NCI-H446 (cell line): Measurements from ENCODE around the gene SCFD2.

Experiments used
- DNase-seq, 2 experiments: peaks; one replicate each; lab custom pipeline; 2025; lab: John Stamatoyannopoulos, UW

Gene SCFD2

DNA sequence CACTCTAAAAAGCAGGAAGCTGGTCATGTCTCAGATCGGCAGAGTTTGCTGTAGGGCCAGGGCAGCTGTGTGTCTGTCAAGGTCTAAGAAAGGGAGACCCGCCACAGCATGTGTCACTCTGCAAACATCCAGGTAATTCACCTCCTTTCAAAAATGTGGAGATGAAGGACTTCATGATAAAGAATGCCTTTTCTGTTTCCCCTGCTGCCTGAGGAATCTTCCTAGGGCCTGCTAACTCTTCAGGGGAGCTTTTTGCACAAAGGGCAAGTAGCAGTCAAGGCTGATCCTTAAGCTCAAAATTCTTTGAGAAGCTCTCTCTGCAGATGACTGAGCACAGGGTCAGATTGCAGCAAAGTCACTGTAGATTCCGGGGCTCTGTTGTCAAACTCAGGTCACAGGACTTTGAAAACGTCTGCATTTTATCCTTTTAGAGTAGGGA, 482.7 kb downstream of the SCFD2 start:
- DNase-seq: no peak

DNA sequence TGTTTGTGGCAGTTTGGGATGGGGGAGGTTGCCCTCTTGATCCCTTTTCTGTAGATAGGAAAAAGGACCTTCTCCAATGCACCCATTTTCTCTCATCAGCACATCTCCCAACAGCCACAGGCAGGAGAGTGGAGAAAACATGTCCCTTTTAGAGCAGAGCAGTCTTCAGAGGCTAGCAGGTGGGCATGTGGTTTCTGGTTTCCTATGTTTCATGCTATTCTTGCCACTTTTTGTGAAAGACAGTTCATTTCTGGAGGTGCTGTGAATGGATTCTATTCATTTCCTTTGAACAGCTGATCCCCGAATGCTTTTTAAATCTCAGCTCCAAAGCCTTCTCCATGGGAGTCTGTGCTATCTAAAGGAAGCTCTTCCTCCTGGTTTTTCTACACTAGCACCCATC, 484.9 kb downstream of the SCFD2 start:
- DNase-seq: no peak

DNA sequence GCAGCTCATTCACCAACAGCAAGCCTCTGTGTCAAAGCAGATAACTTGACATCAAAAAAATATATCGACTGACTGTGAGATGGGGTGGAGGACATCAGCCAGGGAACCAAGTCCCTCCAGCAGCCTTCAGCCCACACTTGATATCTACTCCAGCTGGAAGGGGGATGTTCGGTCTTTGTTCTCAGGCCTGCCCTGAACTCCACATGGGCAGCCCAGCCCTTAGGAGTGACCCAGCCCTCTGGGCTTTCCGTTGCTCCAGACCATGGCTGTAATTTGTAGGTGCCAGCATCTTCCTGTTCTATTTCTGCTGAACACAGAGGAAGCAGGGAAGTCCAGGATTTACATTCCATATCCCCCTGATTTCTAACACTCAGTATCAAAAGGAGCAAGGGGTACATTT, 486.4 kb downstream of the SCFD2 start:
- DNase-seq: no peak

DNA sequence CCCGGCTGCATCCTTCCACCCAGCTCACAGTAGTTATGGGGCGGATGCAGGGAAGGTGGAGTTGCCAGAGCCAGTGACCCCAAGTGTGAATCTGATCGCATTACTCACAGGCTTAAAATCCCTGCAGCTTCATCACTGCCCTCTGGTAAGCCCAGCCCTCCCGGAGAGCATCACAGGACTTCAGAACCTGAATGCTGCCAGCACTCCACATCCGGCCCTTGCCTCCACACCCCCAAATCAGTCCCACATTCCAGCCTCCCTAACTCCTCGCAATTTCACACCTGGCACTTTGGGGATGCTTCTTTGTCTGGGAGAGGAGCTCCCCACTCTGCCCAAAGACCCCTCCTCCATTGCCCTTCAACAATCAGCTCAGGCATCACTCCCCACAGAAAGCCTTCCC, 488.2 kb downstream of the SCFD2 start:
- no peak for DNase-seq

DNA sequence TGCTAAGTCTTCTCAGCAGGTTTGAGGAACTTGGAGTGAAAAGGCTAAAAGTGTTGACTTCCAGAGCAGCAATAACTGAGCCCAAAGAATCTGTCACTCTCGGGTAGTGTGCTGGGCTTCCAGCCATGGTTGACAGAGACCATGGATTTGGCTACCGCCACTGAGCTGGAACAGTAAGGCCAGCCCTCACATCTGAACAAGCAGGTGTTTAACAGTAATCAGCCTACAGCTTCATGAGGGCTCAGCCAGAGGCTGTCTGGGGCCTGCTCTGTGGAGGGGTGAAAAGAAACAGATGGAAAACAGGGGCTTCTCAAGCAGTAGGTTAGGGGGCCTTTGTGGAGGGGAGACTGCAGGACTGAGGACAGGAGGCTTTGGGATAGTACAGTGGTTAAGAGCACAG, 488.8 kb downstream of the SCFD2 start:
- DNase-seq: peak in 1 of 2 experiments; percentile 54

DNA sequence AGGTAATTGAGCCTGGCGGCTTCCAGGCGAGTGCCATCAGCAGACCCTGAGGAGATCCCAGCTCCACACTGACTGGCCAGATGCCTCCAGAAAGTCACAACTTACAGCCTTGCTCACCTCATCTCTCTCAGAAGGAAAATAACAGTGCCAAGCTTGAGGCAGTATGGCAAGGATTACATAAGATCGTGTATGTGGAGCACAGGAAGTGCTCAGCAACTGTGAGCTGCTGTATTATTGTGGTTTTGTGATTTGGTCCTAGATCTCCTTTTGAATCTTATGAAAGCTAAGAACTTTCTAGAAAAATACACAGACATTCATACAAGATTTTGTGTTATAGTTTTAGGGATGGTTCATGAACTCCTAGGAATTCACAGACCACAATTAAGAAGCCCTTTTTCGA, 489.8 kb downstream of the SCFD2 start:
- DNase-seq: no peak

DNA sequence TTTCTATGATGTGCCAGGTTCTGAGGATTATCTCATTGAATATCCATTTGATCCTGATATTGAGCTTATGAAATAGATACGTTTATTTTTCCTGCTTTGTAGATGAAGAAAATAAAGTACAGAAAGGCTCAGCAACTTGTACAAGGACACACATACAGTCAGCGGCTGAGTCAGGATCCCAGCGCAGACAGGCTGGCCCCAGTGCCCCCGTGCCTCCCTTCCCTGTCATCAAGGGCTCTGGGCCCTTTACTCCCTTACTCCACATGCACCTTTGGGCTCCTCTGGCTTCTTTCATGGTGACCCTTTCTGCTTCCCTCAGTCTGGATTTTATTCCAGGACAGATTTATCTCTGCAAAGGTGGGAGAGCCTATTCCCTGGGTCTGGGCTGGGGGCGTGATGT, 490.9 kb downstream of the SCFD2 start:
- no peak for DNase-seq

DNA sequence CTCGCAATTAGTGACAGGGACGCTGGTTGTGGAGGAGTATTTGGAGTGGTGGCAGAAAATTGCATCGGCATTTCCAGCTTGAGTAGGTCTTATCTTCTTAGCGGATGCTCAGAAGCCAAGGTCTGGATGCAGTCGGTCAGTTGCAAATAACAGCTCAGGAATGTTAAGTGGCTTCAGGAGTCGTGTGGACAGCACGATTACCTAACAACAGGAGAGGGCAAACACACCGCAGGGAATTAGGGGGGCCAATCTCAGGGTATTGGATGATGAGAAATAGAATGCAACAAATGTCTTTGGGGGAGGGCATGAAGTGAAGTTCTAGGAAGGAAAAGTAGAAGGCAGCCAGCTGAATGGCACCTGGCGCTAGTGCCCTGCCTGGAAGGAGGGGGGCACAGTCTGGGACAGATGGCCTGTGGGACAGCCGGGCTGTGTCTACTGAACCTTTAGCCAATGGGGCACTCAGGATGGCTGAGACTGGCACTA, 492.0 kb downstream of the SCFD2 start:
- no peak for DNase-seq

DNA sequence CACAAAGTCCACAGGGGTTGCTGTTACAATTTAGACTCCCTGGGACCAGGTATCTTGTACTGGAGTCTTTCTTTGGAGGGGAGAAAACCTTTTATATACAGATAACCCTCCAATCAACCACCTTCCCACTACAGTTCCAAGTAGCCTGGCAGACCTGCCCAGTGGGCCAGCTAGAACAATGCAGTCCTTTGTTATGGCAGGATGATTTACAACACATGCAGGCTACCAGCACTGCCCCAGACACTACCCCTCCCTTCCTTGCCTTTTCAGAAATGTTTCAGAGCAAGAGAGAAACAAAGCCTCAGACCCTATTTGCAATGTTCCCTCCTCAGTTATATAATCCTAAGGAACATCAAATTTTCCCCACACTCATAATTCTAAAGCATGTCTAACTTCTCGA, 492.7 kb downstream of the SCFD2 start:
- DNase-seq: no peak

DNA sequence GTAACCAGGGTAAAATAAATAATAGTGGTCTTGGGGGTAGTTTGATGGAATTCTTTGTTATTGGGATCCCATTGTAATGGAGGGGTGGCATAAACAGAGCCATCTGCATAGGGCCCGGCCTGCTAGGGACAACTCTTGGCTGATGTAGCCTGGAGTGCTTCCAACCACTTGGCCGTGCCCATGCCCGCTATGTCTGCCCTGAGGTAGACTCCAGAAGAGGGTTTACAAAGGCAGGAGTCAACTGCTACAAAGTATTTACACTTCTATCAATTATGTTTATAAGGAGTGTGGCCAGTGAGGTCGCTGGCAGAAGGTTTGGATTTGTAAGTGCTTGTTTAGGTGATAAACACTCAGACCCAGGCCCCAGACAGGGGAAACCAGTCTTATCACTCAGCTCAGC, 495.6 kb downstream of the SCFD2 start:
- peak in 1 of 2 experiments; percentile 67 for DNase-seq

DNA sequence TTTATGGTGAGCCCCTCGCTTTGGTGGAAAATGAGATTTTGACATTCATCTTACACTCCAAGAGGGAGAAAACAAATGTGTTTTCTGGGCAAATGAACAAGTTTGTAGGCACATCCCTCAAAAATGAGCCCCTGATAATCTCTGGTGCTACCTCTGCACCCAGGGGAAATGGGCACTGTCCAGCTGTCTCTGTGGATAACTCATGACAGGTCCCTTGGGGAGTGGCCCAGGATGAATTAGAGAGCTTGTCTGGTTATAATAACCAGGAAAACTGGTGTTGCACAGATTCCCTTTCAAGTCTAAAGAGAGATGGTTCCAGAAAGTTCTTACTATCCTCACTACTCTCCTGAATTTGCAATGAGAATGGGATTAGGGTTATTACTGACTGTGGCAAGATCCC, 496.2 kb downstream of the SCFD2 start:
- DNase-seq: no peak

DNA sequence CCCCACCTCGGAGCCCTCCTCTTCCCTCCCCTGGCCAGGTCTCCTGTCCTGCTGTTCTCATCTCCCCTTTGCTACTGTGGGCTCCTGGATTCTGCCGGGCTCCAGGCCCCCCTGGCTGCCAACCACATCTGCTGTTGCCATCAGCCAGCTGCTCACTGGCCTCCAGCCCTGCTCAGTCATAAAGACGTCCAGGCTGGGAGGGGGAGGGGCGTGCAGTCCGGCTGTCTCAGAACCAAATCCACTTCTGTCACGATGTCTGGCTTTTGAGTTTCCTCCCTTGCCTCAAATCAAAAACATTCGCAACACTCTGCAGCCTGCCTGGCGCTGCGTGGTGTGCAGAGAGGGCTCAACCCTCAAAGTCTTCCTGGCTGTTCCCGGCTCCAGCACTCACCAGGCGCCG, 496.7 kb downstream of the SCFD2 start:
- peak; percentile 72 to 91 for DNase-seq

DNA sequence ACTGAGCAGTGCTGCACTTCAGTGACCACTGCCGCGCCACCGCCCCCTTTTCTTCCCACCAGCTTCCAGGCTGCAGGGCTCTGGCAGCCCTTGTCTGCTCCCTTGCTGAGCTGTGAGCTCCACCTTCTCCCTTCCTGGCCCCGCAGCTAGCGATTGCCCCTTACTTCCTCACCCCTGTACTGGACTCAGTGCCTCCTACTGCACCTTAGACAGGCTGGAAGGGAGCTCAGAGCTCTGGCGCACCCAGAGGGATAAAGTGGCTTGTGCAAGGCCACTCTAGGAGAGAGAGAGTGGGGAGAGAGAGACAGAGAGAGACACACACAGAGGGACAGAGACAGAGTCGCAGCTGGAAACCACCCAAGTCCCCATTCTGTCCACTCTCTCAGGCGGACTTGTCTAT, 497.7 kb downstream of the SCFD2 start:
- DNase-seq: peak in 1 of 2 experiments; percentile 9

DNA sequence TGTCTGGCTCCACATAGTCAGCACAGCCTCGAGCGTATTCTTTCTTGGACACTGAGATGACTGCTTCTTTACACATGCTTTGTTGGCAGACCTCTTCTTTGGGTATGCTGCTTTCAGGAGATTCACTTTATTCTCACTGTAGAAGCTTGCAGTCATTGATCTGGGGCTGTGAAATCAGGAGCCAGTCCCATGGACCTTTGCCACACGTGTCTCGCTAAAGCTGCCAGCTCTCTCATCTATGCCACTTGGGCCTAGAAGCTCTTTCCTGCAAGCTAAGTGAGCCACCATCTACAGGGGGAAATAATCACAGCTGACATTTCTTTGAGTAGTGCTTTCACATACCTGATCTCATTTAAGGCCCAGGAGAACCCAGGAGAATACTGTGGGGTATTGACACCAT, 498.7 kb downstream of the SCFD2 start:
- peak in 1 of 2 experiments; percentile 18 for DNase-seq

DNA sequence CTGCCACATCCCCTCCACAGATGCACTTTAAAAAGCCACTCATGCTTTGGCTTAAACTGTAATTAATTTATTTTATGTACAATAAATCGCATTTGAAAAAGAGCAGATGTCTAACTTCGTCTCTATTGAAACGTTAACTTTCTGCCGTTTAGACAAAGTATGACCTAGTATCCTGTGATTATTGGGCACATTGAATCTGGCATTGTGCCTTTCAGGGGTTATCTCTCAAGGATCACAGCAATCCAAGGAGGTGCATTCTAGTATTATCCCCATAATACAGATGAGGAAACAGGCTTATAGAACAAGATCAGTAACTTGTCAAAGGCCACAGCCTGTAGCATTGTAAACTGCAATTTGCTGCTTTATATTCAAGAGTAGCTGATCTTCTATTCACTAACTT, 499.1 kb downstream of the SCFD2 start:
- no peak for DNase-seq

DNA sequence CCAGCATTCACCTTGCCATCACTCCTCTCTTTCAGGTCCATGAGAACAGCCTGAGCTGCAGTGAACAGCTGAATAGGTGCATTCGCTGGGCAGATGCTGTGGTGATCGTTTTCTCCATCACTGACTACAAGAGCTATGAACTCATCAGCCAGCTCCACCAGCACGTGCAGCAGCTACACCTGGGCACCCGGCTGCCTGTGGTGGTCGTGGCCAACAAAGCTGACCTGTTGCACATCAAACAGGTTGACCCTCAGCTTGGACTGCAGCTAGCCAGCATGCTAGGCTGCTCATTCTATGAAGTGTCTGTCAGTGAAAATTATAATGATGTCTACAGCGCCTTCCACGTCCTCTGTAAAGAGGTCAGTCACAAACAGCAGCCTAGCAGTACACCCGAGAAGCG, 500.6 kb downstream of the SCFD2 start:
- no peak for DNase-seq

DNA sequence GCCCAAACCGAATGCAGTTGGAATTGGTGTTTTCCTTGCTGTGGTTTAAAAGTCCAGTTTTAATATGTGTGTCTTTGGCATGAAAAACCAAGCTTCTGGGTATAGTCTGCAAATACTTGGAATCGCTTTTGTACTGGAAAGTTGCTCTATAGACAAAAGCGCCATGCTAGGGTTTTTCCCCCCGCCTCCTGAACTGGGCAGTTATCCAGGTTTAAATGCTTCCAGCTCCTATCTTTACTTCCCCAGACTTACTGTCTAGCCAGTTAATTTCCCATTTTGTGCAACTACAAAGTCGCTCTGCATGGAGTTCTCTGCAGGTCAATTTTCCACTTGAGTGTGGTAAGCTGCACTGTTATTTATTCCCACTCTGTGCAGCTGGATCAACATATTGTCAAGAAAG, 501.1 kb downstream of the SCFD2 start:
- DNase-seq: peak; percentile 12 to 67

DNA sequence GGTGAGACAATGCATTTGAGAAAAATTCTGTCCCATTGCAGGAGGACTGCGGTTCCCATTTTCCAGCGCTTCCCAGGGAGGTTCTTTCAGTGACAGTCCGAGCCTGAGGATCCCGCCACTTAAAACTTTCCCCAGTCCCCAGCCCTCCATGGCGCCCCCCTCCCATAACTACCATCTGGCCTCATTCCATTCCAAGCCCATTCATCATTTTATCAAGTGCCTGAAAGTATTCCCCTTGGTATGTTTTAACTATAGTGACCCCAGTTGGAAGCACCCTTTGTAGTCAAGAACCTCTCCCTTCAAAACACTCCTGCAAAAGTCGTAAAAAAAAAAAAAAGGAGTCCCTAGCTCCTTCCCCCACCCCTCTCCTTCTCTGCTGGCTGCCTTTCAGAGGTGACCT, 502.5 kb downstream of the SCFD2 start:
- no peak for DNase-seq

DNA sequence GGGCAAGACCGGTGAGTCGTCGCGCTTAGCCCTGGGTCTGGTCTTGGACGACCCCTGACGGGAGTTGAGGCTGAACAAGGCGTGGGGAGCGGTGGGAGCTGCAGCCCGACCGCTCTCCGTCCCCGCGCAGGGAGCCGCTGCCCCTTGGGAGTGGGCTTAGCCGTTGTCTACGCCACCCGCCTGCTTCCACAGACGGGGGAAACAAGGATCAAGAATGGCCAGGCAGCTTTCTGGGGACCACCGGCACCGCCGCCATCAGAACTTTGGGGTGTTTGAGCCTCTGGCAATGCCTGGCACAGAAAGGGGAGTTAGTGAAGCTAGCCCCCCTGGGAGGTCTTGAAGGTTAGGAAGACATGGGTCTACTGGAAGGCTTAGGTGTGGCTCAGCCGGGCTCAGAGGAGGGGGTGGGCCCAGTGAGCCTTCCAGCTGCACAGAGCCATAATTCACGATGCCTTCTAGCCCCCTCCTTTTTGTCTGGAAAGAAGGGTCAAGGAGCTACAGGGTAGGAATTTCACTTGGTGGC, 503.2 kb downstream of the SCFD2 start:
- no peak for DNase-seq

DNA sequence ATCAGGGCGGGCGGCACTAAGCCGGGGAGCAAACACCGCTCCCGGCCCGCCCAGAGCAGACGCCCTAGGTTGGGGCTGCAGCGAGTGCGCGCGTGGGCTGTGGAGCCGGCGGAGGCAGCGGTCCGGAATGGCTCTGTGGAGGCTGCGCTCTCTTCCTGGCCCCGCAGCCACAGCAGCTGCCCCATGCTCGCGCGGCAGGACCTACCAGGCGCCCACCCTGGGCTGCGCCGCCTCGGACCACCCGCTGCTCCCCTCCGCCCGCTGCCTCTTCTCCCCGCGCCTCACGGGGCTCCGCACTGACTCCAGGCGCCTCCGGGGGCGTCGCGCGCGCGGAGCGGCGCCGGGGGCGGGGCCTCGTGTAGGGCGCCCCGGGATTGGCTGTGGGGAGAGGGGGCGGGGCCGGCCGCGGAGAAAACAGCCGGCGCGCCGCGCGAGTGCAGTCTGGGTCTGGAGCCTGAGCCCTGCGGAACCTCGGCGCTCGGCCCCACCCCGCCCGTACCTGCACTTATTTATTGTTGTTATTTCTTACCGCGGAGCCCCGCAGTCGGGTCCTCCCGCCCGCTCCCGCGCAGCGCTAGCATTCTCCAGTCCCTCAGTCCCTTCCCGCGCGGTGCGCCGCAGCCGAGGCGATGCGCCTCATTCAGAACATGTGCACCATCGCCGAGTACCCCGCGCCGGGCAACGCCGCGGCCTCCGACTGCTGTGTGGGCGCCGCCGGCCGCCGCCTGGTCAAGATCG, 503.8 kb downstream of the SCFD2 start, which contains the start of gene RASL11B:
Gene RASL11B (plus strand): TSS at position 439 of the 738 bp plus-strand sequence. CDS start 191 bp downstream, at position 630.
- peak; percentile 16 to 89 for DNase-seq

DNA sequence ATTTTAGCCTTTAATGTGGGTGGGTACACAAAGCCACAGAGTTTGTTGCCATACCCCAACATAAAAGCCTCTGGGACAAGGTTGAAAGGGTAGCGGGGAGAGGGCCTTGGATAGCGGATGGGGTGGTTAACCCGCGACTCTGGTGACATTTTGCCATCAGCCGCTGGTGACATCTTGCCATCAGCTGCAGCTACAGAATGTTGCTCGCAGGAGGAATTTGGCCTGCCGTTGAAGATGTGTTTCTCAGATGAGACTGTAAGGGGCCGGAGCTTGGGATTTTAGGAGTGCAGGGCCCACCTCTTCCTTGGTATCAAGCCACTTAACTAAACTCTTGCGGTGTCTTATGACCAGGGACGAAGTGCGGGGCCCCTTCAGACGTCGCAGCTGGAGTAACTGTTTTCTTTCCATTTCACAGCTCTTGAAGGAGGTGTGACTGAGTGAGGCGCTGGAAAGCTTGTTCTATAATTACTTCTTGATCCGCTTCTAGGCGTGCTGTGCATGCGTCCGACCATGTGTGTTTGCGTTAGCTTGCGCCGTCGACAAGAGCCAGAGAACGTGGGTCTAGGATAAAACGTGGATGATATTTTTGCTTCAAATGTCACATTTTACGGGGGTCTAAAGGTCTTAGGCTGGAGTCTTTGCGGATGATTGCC, 504.6 kb downstream of the SCFD2 start:
- no peak for DNase-seq

DNA sequence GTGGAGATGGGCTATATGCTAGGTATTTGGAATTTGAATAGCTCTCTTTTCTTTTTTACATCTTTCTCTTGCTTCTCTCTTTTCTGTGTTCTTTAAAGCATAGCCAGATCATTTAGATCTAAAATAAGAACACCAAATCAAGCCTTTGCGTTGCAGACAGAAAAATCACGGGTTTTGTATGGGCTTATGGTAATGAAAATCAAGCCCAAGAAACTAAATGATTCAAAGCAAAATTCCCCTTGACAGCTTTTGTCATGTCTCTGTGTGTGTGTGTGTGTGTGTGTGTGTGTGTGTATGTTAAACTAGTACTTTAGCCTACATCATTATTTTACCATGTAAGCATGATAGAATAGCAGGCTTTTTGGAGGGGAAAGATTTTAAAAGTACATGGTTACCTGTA, 505.5 kb downstream of the SCFD2 start:
- no peak for DNase-seq

DNA sequence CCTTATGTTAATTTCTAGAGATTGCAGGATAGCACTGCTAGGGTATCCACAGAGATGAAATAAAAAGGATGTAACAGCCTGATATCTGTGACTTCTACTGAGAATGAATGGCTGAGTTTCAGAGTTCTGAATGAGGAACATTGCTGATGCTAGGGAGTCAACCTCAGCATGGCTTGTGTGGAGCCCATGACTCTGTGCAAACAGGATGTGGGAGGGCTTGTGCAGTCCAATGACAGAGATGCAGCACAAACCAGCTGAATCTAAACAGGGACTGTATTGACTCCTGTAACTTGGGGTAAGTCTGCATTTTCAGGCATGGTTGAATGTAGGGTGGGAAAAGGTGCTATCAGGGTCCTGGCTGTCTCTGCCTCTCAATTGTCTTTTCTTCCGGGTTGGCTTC, 509.1 kb downstream of the SCFD2 start:
- DNase-seq: no peak
